GM18511 (cell line): Measurements from ENCODE around the gene CFAP91.
"Not testable (repeated sequence)": the region's sequence is repeated elsewhere in the genome, so short reads cannot be mapped to it uniquely, and the experiment has no call there.

ENCODE experiments used
- ATAC-seq: cut with Tn5 transposase; IDR thresholded peaks from one replicate; pipeline ENCODE4 v1.9.1; 2021; ENCODE audit warnings: mild to moderate bottlenecking, moderate library complexity; ENCODE audit not compliant: unreplicated experiment

The CFAP91 gene

DNA sequence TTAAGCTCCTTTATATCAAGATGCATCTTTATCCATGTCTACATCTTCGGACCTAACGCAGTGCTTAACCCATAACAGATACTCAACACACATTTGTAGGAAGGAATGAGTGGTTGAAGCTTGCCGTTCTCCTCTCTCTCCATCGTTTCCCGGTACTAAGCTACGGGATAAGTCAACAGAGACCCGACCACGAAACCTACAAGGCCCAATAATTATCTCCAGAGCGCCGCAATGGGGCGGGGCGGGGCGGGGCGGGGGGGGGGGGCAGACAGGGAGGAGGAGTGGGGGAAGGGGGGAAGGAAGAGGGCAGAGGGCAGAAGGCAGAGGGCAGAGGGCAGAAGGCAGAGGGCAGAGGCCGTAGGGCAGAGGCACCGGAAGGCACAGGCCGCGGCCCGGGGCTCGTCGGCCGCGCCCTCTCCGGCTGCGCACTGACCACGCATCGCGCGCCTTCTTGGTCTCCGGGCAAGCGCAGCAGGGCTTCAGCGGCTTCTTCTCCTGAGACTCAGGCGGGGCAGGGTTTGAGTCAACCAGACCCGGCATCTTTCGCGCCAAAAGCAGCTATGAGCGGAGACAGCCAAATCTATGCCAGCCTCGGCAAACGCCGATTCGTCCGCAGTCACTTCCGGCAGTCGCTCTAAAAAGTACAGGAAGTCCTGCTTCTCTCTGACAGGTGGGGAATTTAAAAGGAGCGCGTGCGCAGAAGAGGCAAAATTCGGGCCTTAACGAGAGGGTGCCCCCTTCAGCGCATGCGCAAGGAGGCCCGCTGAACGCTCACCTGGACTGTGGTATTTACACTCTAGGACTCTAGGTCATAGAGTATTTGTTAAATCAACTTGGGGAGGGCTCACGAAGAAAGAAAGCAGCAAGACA lies 25.8 kb upstream of the CFAP91 start, which contains the start of gene COX17:
TSS of gene COX17 (minus strand) at position 636 of the 870 bp plus-strand sequence. CDS start at position 540, 96 bp downstream.
- peak; percentile 90 for ATAC-seq

DNA sequence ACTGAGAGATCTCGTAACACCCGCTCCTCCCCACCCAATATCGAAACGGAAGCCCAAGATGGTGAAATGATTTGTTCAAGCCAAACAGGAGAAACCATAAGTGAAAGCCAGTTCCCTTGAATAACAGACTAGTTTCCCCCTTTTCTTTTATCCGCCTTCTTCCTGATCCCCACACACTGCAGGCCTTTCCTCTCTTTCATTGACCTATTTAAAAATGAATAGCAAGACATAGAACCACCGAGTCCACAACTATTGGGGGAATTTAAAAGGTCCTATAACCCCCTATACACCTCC lies 25.2 kb upstream of the CFAP91 start:
- peak; percentile 4 for ATAC-seq

- ATAC-seq = not testable (repeated sequence)
These were observed 24.6 kb upstream of the CFAP91 start for GRCh38 chr3:119678209-119678608.

DNA sequence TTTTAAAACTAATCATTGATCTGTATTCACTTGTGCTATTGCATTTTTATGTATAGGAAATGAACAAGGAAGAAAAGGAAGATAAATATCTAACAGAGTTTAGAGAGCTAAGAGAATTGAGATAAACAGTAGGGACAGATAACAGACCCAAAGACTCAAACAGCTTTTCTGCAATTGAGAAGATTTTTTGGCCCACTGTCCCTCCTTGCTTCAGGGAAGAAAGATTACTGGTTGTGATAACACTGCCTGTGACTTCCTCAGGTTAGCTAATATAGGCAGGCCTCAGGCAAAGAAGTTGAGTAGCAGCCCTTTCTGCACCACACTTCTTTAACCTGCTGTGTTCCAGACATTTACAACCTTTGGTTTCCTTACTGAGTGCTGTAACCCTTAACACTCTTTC lies 22.9 kb upstream of the CFAP91 start:
- no peak for ATAC-seq

DNA sequence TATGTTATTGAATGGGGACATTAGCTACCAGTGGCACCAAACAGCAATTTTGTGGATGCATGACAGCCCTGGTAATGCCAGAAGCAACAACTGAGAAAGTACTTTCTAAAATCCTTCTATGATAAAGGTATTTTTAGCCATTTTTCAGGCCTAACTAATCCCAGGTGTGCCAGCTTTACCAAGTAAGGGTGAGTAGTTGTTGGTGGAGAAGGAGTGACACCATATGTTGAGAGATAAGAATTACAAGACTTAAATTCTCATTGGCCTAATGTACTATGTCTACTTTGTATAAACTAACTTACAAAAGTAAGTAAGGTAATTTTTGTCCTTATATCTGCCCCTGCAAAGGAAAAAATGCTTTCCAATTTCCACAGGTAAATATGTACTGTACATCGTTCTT lies 21.5 kb upstream of the CFAP91 start:
- peak; percentile 31 for ATAC-seq

GRCh38 chr3:119683421-119683820 lies 19.4 kb upstream of the CFAP91 start:
- no peak for ATAC-seq

GRCh38 chr3:119690043-119690656 lies 12.7 kb upstream of the CFAP91 start:
- no peak for ATAC-seq

DNA sequence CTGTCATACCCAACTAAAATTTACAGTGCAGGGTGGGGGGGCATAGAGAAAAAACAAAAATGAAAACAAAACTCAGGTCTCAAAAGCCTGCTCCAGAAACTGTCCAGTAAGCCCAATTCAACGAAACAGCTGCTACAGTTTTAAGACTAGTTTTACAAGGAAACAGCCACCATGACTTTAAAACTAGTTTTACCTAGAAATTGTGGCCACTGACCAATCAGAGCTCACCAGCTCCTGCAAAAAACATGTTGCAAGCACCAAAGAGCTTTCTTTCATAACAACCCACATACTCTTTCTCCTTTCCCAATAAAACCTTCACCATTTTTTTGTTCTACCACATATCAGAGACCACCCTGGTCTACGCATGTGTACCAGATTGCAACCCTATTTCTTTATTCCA lies 7.3 kb upstream of the CFAP91 start:
- no peak for ATAC-seq

GRCh38 chr3:119697394-119697793 lies 5.4 kb upstream of the CFAP91 start:
- ATAC-seq = peak; percentile 54

DNA sequence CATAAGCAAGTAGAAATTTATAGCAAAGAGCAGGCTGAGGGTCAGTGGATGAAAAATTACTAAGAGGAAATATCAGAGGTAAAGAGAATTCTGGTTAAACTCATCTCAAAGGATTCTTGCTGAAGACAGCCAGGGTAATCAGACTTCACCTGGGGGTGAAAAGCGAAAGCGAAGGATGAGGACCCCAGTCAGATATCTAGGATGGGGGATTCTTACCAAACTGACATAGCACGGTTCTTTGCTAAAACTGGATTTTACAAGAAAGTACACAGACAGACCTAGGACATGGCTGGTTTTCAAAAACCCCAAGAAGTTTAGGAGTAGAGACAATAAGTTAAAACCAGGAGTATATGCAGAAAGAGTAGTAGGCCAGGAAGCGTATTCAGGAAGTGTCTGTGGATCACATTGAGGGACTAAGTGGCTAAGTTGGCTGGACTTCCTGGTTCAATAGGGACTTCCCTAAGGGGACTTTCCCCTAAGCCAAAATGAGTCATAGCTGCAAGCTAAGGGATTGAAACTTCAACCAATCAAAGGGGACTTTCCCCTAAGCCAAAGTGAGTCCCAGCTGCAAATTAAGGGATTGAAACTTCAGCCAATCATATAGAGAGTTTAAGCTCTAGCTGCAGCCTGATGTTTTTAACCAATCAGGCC lies 2.4 kb upstream of the CFAP91 start:
- ATAC-seq = peak; percentile 48

DNA sequence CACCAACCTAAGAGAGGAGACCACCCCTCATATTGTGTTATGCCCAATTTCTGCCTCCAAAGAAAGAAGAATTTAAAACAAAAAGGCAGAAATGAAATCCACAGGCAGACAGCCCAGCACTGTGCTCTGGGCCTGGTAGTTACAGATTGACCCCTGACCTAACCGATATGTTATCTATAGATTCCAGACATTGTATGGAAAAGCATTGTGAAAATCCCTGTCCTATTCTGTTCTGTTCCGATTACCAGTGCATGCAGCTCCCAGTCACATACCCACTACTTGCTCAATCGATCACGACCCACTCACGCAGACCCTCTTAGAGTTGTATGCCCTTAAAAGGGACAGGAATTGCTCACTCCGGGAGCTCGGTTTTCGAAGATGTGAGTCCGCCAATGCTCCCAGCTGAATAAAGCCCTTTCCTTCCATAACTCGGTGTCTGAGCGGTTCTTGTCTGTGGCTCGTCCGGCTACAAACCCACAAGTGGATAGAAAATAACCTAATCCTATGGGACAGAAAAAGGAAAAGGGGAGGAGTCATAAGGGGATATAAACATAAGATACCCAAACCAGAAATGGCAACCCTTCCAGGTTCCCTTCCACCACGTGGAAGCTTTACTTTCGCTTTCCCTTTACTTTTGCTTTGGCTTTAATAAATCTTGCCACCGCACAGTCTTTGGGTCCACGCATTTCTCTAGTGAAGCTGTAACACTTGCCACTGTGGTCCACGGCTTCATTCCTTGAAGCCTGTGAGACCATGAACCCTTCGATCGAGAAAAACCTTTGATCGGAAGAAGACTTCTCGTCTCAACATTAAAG lies 1.7 kb upstream of the CFAP91 start:
- peak; percentile 13 for ATAC-seq

DNA sequence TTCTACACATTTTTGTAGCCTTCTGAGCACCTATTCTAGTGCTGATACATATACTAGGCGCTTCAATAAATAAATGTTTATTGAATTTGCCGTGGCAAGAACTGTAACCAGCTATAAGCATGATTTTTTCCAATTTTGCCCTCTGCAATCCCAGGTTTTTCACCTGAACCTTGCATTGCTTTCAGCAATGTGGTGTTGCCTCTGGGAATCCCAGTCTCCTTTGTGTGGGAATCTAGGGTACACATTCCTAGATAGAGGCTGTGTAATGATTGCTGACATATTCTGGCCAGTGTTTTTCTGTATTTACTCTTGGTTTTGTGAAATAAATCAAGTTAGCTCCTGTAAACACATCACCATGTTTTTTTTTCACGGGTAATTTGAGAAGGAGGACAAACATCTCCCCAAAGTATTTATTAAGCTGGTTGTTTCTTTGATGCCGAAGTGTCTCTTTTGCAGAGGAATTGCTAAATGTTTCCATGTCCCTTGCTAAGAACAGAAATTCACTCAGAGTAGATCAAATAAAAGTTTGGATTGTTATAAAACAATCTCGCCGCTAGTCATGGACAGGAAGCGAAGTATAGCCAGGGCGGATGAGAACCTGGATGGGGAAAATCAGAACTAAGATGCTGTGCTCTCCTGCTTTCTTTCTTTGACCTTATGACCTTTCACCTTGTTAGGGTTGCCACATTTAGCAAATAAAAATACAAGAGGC lies 1.2 kb downstream of the CFAP91 start:
- ATAC-seq = no peak

- ATAC-seq = no peak
These were observed 12.3 kb downstream of the CFAP91 start for GRCh38 chr3:119715105-119715504.

DNA sequence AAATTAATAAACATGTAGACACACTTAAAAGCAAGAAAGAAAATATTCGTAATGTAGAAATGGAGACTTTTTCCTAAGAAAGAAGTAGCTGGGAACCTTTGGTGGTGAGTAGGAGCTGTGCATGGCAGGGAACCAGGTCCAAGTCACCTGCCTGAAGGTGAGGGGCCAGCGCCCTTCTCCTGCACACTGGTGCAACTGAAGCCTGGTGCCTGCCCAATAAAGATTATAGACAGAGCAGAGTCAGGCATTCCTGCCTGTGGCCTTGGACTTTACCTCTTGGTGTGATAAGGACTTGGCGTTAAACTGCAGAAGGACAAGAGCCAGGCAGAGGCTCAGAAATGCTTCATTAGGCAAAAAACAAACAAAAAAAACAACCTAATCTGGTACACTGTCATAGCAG lies 14.2 kb downstream of the CFAP91 start:
- ATAC-seq = no peak

- ATAC-seq = no peak
These were observed 14.7 kb downstream of the CFAP91 start for GRCh38 chr3:119717520-119717919.

GRCh38 chr3:119723022-119723421 lies 20.2 kb downstream of the CFAP91 start:
- no peak for ATAC-seq

- no peak for ATAC-seq
These were observed 24.1 kb downstream of the CFAP91 start for GRCh38 chr3:119726909-119727308.

DNA sequence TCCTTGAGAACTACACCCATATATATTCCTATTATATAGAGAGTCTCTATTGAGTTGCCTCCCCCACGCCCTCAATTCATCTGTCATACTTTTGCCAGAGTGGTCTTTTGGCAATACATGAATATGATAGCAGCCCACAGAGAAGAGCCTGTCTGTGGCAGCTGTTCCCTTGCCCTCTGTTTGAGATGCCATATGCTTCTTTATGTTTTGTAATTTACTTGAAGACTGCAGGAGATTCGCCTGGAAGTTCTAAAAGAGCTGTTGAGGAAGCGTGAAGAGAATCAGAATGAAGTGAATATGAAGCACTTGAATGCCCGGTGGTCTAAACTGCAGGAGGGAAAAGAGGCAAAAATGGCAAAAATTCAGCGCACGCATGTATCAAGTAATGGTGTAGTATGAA lies 27.2 kb downstream of the CFAP91 start:
- ATAC-seq = no peak

GRCh38 chr3:119731560-119732343 lies 28.9 kb downstream of the CFAP91 start:
- ATAC-seq = no peak

DNA sequence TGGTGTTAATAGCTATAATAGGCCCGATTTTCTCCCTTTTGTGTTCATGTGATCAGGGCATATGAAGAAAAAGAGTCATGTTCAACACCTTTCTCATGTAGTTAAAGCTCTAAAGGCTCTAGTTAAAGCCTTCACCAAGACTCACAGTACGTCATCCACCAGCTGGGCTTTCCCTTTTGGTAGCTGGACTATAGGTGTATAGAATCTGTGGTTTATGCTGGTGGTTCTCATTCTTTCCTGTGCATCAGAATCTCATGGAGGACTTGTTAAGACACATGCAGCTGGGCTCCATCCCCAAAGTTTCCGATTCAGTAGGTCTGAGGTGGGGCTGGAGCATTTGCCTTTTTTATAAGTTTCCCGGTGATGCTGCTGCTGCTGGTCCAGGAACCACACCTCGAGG lies 31.0 kb downstream of the CFAP91 start:
- ATAC-seq = no peak
